GM18505 (cell line): ENCODE measurements around the gene PIGT.

Source experiments
- ATAC-seq: cut with Tn5 transposase; IDR thresholded peaks from one replicate; pipeline ENCODE4 v1.9.1; 2021; ENCODE audit not compliant: unreplicated experiment
- POLR2A ChIP-seq: IDR thresholded peaks from 4 replicates; pipeline ENCODE4 v1.6.1; 2011; ENCODE audit warnings: borderline replicate concordance; ENCODE audit not compliant: insufficient read depth, insufficient read length; ENCODE audit errors: extremely low read depth

PIGT gene

GRCh38 chr20:45426320-45427016 lies 10.5 kb downstream of the PIGT start:
- ATAC-seq = no peak
- TF ChIP-seq POLR2A = no peak

- TF ChIP-seq POLR2A = no peak
- ATAC-seq = no peak
These were observed 11.6 kb downstream of the PIGT start for GRCh38 chr20:45427236-45428149.

DNA sequence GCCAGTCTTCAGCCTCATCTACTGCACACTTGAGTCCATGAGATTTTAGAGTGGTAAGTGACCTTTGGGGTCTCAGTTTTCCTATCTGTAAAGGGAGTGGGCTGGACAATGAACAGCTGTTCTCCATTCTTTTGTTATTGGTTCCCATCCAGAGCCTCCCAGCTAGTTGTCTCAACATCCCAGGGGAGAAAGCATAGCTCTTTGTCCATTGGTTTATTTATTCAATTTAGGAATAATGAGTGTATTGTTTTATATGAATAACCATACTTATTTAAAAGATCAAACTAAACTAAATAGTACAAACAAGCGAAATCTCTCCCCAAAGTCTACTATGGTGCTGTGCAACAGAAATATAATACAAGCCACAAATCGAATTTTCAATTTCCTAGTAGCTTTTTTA lies 13.7 kb downstream of the PIGT start:
- no peak for TF ChIP-seq POLR2A
- no peak for ATAC-seq

DNA sequence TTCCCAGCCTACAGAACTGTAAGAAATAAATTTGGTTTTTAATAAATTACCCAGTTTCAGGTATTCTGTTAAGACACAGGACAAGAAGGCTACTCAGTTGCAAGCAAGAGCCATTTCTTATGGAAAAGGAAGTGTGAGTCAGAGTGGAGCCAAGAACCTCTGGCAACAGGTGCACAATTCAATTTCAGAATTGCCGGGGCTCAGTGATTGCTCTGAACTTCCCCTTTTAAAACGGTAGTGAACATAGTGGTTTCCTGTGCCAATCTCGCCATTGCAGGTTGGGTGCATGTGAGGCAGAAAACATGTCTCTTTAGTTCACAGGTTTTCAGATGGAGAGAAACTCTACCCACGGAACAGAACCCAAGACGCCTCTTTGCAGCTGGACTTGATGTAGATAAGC lies 16.4 kb downstream of the PIGT start:
- no peak for TF ChIP-seq POLR2A
- peak; percentile 50 for ATAC-seq

DNA sequence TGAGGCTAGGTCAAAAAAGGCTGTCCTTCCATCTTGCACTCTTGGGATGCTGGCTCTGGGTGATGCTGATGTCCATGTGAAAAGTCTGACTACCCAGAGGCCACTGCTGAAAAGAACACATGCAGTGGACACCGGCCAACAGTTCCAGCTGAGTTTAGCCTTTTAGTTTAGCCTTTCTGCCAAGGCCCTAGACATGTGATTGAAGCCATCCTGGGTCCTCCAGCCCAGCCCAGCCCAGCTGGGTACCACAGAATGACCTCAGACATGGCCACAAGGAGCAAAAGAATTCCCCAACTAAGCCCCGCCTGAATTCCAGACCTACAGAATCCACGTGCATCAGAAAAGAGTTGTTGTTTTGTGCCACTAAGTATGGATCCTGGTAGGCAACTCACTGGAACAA lies 17.4 kb downstream of the PIGT start:
- ATAC-seq = no peak
- TF ChIP-seq POLR2A = no peak

DNA sequence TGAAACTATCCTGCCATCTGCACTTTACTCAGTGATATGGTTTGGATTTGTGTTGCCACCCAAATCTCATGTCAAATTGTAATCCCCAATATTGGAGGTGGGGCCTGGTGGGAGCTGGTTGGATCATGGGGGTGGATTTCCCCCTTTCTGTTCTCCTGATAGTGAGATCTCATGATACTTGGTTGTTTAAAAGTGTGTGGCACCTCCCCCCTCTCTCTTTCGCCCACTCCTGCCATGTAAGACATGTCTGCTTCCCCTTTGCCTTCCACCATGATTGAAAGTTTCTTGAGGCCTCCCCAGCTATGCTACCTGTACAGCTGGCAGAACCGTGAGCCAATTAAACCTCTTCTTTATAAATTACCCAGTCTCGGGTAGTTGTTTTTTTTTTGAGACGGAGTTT lies 18.0 kb downstream of the PIGT start:
- ATAC-seq = no peak
- TF ChIP-seq POLR2A = no peak

DNA sequence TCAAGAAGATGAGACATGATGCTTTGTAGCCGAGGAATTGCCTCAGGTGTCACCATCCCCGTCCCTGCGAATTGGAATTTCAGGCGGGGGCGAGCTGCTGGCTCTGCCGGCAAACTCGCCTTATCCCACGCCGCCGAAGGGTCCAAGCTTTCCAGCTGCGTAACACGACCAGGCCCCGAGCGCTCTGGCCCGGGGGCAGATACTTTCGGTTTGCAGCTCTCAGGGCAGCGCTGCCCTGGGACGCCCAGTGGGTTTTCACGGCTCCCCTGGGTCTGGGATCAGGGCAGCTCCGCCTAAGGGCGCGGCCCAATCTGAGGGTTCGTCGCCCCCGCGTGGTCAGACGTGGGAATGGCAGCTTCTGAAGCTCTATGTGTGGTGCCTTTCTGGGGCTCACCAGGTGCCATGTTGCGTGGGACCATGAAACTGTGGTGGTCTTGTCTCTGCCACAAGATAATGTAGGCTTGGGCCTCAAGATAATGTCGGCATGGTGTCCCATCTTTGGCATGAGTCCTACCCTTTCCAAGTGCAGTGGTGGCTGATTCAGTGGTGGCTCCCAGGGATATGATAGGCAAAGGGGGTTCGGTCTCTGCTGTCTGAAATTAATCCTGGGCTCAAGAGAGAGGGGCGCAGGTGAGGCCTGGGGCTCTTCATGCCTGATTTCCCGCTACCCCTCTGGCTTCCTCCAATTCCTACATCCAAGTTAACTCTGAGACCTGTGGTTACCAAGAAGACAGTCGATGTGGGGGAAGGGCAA lies 21.0 kb downstream of the PIGT start:
- TF ChIP-seq POLR2A = no peak
- ATAC-seq = peak; percentile 70

GRCh38 chr20:45440424-45440823 lies 24.5 kb downstream of the PIGT start:
- TF ChIP-seq POLR2A = no peak
- no peak for ATAC-seq

DNA sequence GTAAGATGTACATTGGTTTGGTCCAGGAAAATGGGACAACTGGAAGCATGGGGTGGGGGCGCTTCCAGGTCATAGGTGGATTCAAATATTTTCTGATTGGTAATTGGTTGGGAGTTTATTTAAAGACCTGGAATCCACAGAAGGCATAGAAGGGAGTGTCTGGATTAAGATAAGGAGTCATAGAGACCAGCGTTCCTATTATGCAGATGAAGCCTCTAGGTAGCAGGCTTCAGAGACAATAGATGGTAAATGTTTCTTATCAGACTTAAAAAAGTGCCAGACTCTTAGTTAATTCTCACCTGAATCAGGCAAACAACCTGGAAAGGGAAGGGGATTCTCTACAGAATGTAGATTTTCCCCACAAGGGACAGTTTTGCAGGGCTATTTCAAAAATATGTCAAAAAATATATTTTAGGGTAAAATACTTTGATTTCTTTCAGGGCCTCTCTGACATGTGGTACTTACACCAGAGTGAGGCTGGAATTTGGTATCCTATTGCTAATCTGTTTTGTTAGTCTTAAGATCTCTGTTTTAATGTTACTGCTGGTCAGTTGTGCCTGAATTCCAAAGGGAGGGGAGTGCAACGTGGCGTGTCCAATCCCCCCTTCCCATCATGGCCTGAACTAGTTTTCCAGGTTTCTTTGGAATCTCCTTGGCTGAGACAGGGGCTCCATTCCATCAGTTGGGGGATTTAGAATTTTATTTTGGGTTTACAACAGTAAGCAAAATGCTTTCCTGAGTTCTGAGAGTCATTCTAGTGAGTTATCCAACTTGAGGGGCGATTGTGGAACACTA lies 25.1 kb downstream of the PIGT start:
- no peak for ATAC-seq
- TF ChIP-seq POLR2A = no peak

GRCh38 chr20:45441746-45442145 lies 25.8 kb downstream of the PIGT start:
- no peak for ATAC-seq
- TF ChIP-seq POLR2A = no peak

GRCh38 chr20:45444050-45444449 lies 28.1 kb downstream of the PIGT start:
- TF ChIP-seq POLR2A = no peak
- no peak for ATAC-seq

DNA sequence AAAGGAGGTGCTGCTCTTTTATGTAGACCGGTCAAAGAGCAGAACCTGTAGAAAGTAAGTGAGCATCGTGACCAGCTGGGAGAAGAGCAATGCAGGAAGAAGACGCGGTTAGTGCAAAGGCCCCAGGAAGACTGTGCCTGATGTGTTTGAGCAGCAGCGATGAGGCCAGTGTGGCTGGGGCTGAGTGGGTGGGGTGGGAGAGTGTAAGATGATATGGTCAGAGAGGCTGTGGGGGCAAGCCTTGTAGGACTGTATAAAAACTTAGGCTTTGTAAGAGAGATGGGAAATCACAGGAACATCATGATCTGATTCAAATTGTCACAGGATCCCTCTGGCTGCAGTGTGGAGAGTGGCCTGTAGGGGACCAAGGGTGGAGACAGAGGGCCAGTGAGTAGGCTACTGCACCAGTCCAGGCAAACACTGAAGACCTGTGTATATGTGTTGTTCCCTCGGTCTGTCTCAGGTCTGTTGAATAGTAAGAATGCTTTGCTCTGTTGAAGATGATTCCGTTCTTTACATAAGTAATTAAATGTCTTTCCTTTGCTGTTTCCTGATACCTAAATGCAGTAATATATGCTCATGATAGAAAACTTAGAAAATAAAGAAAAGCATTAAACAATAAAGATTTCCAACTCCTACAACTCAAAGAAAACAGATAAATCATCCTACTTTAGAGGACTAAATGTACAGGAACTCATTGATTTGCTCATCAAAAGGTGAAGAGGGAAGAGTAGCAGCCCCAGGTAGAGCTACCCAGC lies 30.0 kb downstream of the PIGT start:
- no peak for TF ChIP-seq POLR2A
- ATAC-seq = no peak
